D341Med (cell line): ENCODE results near the gene ARHGAP20.

Experiments used
- DNase-seq: peaks from one replicate; pipeline ENCODE4 v3.0.0; 2012; ENCODE audit warnings: low spot score

Gene ARHGAP20

GRCh38 chr11:110606415-110606814, 105.8 kb downstream of the ARHGAP20 start:
- DNase-seq, result no peak

GRCh38 chr11:110601936-110602335, 110.3 kb downstream of the ARHGAP20 start:
- DNase-seq, result no peak

- no peak for DNase-seq
Measured at GRCh38 chr11:110600322-110600721, 111.9 kb downstream of the ARHGAP20 start.

- no peak for DNase-seq
Measured at GRCh38 chr11:110599207-110599606, 113.0 kb downstream of the ARHGAP20 start.

GRCh38 chr11:110598725-110599124, 113.5 kb downstream of the ARHGAP20 start:
- DNase-seq, result no peak

GRCh38 chr11:110587972-110588371, 124.3 kb downstream of the ARHGAP20 start:
- DNase-seq, result no peak

GRCh38 chr11:110587129-110587528, 125.1 kb downstream of the ARHGAP20 start:
- DNase-seq, result no peak

- DNase-seq, result no peak
Measured at GRCh38 chr11:110584150-110584549, 128.1 kb downstream of the ARHGAP20 start.

GRCh38 chr11:110582728-110583432, 129.4 kb downstream of the ARHGAP20 start:
- DNase-seq, result no peak

GRCh38 chr11:110580571-110580970, 131.7 kb downstream of the ARHGAP20 start:
- DNase-seq, result no peak

- no peak for DNase-seq
Measured at GRCh38 chr11:110573411-110573810, 138.8 kb downstream of the ARHGAP20 start.

- no peak for DNase-seq
Measured at GRCh38 chr11:110571081-110571720, 141.0 kb downstream of the ARHGAP20 start.

- no peak for DNase-seq
Measured at GRCh38 chr11:110566577-110566976, 145.7 kb downstream of the ARHGAP20 start.

- no peak for DNase-seq
Measured at GRCh38 chr11:110565357-110566336, 146.6 kb downstream of the ARHGAP20 start.

GRCh38 chr11:110564676-110565356, 147.4 kb downstream of the ARHGAP20 start:
- DNase-seq, result no peak

- DNase-seq, result no peak
Measured at GRCh38 chr11:110544779-110545178, 167.5 kb downstream of the ARHGAP20 start.

- DNase-seq, result no peak
Measured at GRCh38 chr11:110538154-110538553, 174.1 kb downstream of the ARHGAP20 start.

- DNase-seq, result peak; percentile 50
Measured at GRCh38 chr11:110530900-110531741, 181.1 kb downstream of the ARHGAP20 start.

- no peak for DNase-seq
Measured at GRCh38 chr11:110529043-110529442, 183.2 kb downstream of the ARHGAP20 start.

- DNase-seq, result no peak
Measured at GRCh38 chr11:110527146-110527545, 185.1 kb downstream of the ARHGAP20 start.
